MCF 10A (cell line): Measurements from ENCODE around the gene TECPR1. TPM values are rescaled to one million over a fixed set of nuclear protein-coding genes. Genes with fewer than 3 reads are reported as not detected.

Experiments used
- BruUV-seq: library from RNA; stranded (reverse); fragments of 400-500 nt; replicated peaks from 2 replicates; lab custom pipeline; 2021; lab: Mats Ljungman, UMichigan
- CTCF ChIA-PET: fragments of 300-600 bp; sonication (Branson Sonifier 250); formaldehyde crosslinking; extraction: SDS; loops from one replicate; lab custom pipeline; 2021; ENCODE audit warnings: antibody characterized with exemption, inconsistent platforms; lab: Yijun Ruan, JAX
- POLR2A ChIA-PET: fragments of 300-600, 350-650 bp; sonication (Branson Sonifier 250); formaldehyde crosslinking; extraction: SDS; loops from one replicate; lab custom pipeline; 2020; ENCODE audit warnings: antibody characterized with exemption, inconsistent platforms; lab: Yijun Ruan, JAX
- DNase-seq: peaks from one replicate; pipeline ENCODE4 v3.0.0-alpha.2; 2018; ENCODE audit not compliant: unreplicated experiment
- H3K27ac Mint-ChIP-seq: one replicate; pipeline ENCODE4 v1.8.0; 2022; ENCODE audit warnings: mild to moderate bottlenecking, low read depth, mixed read lengths; ENCODE audit not compliant: unreplicated experiment
- H3K27me3 Mint-ChIP-seq: one replicate; pipeline ENCODE4 v1.8.0; 2022; ENCODE audit warnings: mixed read lengths; ENCODE audit not compliant: insufficient read depth, unreplicated experiment
- H3K36me3 Mint-ChIP-seq: one replicate; pipeline ENCODE4 v1.8.0; 2022; ENCODE audit warnings: mild to moderate bottlenecking, moderate library complexity, mixed read lengths; ENCODE audit not compliant: insufficient read depth, unreplicated experiment
- H3K4me1 Mint-ChIP-seq: one replicate; pipeline ENCODE4 v1.8.0; 2022; ENCODE audit warnings: mixed read lengths; ENCODE audit not compliant: insufficient read depth, unreplicated experiment
- H3K4me3 Mint-ChIP-seq: one replicate; pipeline ENCODE4 v1.8.0; 2022; ENCODE audit warnings: mild to moderate bottlenecking, moderate library complexity, mixed read lengths; ENCODE audit not compliant: unreplicated experiment
- H3K9me3 Mint-ChIP-seq: one replicate; pipeline ENCODE4 v1.8.0; 2022; ENCODE audit warnings: mixed read lengths; ENCODE audit not compliant: unreplicated experiment
- intact Hi-C: fragments of 100-400 bp; cut with micrococcal nuclease; formaldehyde crosslinking; loops from 2 replicates; pipeline ENCODE4 v1.14.1; 2022
- total RNA-seq: library from RNA; stranded (reverse); gene quantifications from 2 replicates; pipeline ENCODE4 v1.2.3, GENCODE V29; 2022
- TF ChIP-seq, protein P1 (sequence below): fragments of 200-600 bp; IDR thresholded peaks from one replicate; pipeline ENCODE4 v1.8.0; 2022; ENCODE audit warnings: antibody characterized with exemption, mild to moderate bottlenecking; ENCODE audit not compliant: unreplicated experiment

Gene TECPR1
- total RNA-seq, 1 experiment from 2014 or later: 15.4 TPM

GRCh38 chr7:98242934-98243333, 9.1 kb downstream of the TECPR1 start:
- DNase-seq: no peak

GRCh38 chr7:98242342-98242741, 9.7 kb downstream of the TECPR1 start:
- intact Hi-C loops: no loop called here
- TF ChIP-seq, protein P1, sequence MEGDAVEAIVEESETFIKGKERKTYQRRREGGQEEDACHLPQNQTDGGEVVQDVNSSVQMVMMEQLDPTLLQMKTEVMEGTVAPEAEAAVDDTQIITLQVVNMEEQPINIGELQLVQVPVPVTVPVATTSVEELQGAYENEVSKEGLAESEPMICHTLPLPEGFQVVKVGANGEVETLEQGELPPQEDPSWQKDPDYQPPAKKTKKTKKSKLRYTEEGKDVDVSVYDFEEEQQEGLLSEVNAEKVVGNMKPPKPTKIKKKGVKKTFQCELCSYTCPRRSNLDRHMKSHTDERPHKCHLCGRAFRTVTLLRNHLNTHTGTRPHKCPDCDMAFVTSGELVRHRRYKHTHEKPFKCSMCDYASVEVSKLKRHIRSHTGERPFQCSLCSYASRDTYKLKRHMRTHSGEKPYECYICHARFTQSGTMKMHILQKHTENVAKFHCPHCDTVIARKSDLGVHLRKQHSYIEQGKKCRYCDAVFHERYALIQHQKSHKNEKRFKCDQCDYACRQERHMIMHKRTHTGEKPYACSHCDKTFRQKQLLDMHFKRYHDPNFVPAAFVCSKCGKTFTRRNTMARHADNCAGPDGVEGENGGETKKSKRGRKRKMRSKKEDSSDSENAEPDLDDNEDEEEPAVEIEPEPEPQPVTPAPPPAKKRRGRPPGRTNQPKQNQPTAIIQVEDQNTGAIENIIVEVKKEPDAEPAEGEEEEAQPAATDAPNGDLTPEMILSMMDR: no peak
- Mint-ChIP-seq H3K4me3 (no peak overlapping the region), H3K9me3 (no peaks in the 10 kb centered on the region), H3K4me1 (no peaks in the 10 kb centered on the region), H3K27ac (no peak overlapping the region), H3K27me3 (no peaks in the 10 kb centered on the region), H3K36me3 (peaks cover 12% of the 10 kb centered on the region)
- DNase-seq: no peak
- ChIA-PET POLR2A (no interaction called here), CTCF (interaction anchor here (0.7 to 1.1 kb wide), 2 partner anchors 8 to 723 kb away, joined by 3 to 6 read pairs; no protein-coding TSS in a partner anchor)
- BruUV-seq: no TSS peak

More at GRCh38 chr7:98242934-98243333, 9.1 kb downstream of the TECPR1 start:
- Mint-ChIP-seq H3K27me3 (no peaks in the 10 kb centered on the region), H3K27ac (no peak overlapping the region), H3K4me3 (no peak overlapping the region), H3K4me1 (no peaks in the 10 kb centered on the region), H3K36me3 (peaks cover 12% of the 10 kb centered on the region), H3K9me3 (no peaks in the 10 kb centered on the region)
- TF ChIP-seq, protein P1: no peak
- BruUV-seq: no TSS peak
- ChIA-PET CTCF (no interaction called here), POLR2A (no interaction called here)
- intact Hi-C loops: no loop called here

GRCh38 chr7:98241674-98242241, 10.3 kb downstream of the TECPR1 start:
- Mint-ChIP-seq H3K9me3 (no peaks in the 10 kb centered on the region), H3K4me3 (no peak overlapping the region), H3K36me3 (peaks cover 12% of the 10 kb centered on the region), H3K27ac (no peak overlapping the region), H3K4me1 (no peaks in the 10 kb centered on the region), H3K27me3 (no peaks in the 10 kb centered on the region)
- TF ChIP-seq, protein P1: no peak
- intact Hi-C loops: loop anchor here (1.0 kb wide), 1 partner anchor 220 kb away; no protein-coding TSS in a partner anchor
- POLR2A ChIA-PET: no interaction called here
- BruUV-seq: no TSS peak
- DNase-seq: no peak
- CTCF ChIA-PET: interaction anchor here (0.7 to 1.1 kb wide), 3 partner anchors 8 to 724 kb away, joined by 3 to 6 read pairs (median 3); no protein-coding TSS in a partner anchor

GRCh38 chr7:98240961-98241673, 10.9 kb downstream of the TECPR1 start:
- Mint-ChIP-seq H3K4me3 (no peak overlapping the region), H3K36me3 (peaks cover 12% of the 10 kb centered on the region), H3K4me1 (no peaks in the 10 kb centered on the region), H3K9me3 (no peaks in the 10 kb centered on the region), H3K27me3 (no peaks in the 10 kb centered on the region), H3K27ac (no peak overlapping the region)
- TF ChIP-seq, protein P1: peak; percentile 50
- CTCF ChIA-PET: interaction anchor here (0.6 to 1.1 kb wide), 4 partner anchors 8 to 161 kb away, joined by 3 to 6 read pairs (median 4); no protein-coding TSS in a partner anchor
- intact Hi-C loops: loop anchor here (1.0 kb wide), 1 partner anchor 220 kb away; no protein-coding TSS in a partner anchor
- POLR2A ChIA-PET: no interaction called here
- no TSS peak for BruUV-seq
- DNase-seq: peak; percentile 49
